IPS DF 6.9 (cell line): Measurements from ENCODE around the gene ERC2.
A peak's percentile ranks its signal among the peaks of the same experiment; 100 is the strongest.

Experiments used
- DNase-seq: peaks from one replicate; pipeline ENCODE4 v3.0.0-alpha.2; 2013; ENCODE audit warnings: low read depth, low spot score
- H3K27ac ChIP-seq: one replicate; pipeline ENCODE4 v1.5.1; 2013; ENCODE audit warnings: low read length, control low read depth
- H3K27me3 ChIP-seq: 2 replicates; pipeline ENCODE4 v1.6.1; 2013; ENCODE audit warnings: mild to moderate bottlenecking, low read length; ENCODE audit not compliant: control insufficient read depth, insufficient read depth
- H3K36me3 ChIP-seq: 2 replicates; pipeline ENCODE4 v1.6.1; 2013; ENCODE audit warnings: low read length; ENCODE audit not compliant: control insufficient read depth, insufficient read depth
- H3K4me1 ChIP-seq: 2 replicates; pipeline ENCODE4 v1.6.1; 2013; ENCODE audit warnings: low read length; ENCODE audit not compliant: control insufficient read depth, insufficient read depth
- H3K4me3 ChIP-seq: 2 replicates; pipeline ENCODE4 v1.5.1; 2013; ENCODE audit warnings: mild to moderate bottlenecking, low read length
- H3K9me3 ChIP-seq: 2 replicates; pipeline ENCODE4 v1.6.1; 2013; ENCODE audit warnings: low read length, inconsistent platforms; ENCODE audit not compliant: control insufficient read depth, insufficient read depth
- WGBS: extraction: QIAGEN DNeasy Blood & Tissue Kit; methylation state at CpG from one replicate; pipeline ENCODE4 v1.1.7; 2013; ENCODE audit warnings: mixed read lengths, missing lambda C conversion rate; ENCODE audit not compliant: insufficient read length, insufficient coverage; 5-methylcytosine and 5-hydroxymethylcytosine counted together

ERC2 gene

GRCh38 chr3:55619046-55619808 is 849.0 kb downstream of the ERC2 start:
- H3K9me3 ChIP-seq, result no peaks in the 10 kb centered on the region
- no CpG with 5 or more reads among the region's 10 CpGs for WGBS
- H3K27ac ChIP-seq, result no peak overlapping the region
- no peak for DNase-seq
- H3K27me3 ChIP-seq, result no peaks in the 10 kb centered on the region
- H3K36me3 ChIP-seq, result no peaks in the 10 kb centered on the region
- no peak overlapping the region for H3K4me3 ChIP-seq
- peaks cover 4% of the 10 kb centered on the region; the same call in 1 of the 2 replicates for H3K4me1 ChIP-seq

DNA sequence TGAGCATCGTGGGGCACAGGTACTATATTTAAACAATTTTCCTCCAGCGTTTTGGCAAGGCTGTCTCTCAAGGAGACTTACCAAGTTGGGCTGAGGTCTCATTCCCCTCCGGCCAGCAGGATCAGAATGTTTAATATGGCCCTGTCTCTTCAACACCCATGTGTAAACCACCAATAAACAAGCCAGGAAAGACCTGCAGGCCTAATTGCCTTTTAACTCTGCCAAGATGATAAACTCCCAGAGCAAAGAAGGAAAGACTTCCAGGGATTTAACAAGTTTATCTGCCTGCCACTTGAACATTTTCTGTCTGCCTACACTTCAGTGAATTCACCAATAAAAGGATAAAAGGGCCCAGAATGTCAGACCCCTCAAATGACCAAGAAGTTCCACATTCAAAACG is 850.9 kb downstream of the ERC2 start:
- Histone ChIP-seq H3K27me3 (no peaks in the 10 kb centered on the region), H3K36me3 (no peaks in the 10 kb centered on the region), H3K4me3 (no peak overlapping the region), H3K4me1 (peaks cover 4% of the 10 kb centered on the region; the same call in 1 of the 2 replicates), H3K9me3 (no peaks in the 10 kb centered on the region), H3K27ac (no peak overlapping the region)
- no CpG with 5 or more reads among the region's 4 CpGs for WGBS
- no peak for DNase-seq

GRCh38 chr3:55616803-55617202 is 851.5 kb downstream of the ERC2 start:
- no peak for DNase-seq
- no peaks in the 10 kb centered on the region for H3K27me3 ChIP-seq
- H3K9me3 ChIP-seq, result no peaks in the 10 kb centered on the region
- H3K4me1 ChIP-seq, result peaks cover 4% of the 10 kb centered on the region; the same call in 1 of the 2 replicates
- no CpG with 5 or more reads among the region's 3 CpGs for WGBS
- no peaks in the 10 kb centered on the region for H3K36me3 ChIP-seq
- no peak overlapping the region for H3K27ac ChIP-seq
- no peak overlapping the region for H3K4me3 ChIP-seq

DNA sequence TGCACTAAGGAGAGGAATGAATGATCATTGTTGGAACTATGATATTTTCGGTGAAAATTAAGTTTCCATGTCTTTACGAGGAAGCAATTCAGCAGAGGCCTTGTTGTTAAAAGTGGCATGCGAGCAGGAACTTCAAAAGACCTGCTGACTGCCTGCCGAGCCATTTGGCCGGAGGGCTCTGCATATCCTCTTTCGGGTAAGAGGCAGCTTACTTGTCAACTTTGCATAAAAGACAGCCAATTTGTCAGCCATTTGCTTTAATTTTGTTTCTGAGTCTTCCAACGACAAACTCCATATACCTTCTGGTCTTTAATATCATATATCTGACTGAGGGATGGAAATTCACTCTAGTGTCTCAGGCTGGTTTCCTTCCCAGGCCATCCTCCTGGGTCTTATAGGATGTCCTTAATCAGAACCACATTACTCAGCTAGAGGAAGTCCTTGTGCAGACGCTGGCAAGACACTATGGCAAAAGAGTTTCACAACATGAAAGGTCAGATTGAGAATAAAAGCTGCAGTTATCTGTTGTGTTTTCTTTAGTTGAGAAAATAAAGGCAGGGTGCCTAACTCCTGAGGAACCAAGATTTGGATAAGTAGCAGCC is 852.5 kb downstream of the ERC2 start:
- Histone ChIP-seq H3K36me3 (no peaks in the 10 kb centered on the region), H3K9me3 (no peaks in the 10 kb centered on the region), H3K27ac (no peak overlapping the region), H3K27me3 (no peaks in the 10 kb centered on the region), H3K4me1 (peaks cover 4% of the 10 kb centered on the region; the same call in 1 of the 2 replicates), H3K4me3 (no peak overlapping the region)
- WGBS, result no CpG with 5 or more reads among the region's 8 CpGs
- DNase-seq, result no peak

DNA sequence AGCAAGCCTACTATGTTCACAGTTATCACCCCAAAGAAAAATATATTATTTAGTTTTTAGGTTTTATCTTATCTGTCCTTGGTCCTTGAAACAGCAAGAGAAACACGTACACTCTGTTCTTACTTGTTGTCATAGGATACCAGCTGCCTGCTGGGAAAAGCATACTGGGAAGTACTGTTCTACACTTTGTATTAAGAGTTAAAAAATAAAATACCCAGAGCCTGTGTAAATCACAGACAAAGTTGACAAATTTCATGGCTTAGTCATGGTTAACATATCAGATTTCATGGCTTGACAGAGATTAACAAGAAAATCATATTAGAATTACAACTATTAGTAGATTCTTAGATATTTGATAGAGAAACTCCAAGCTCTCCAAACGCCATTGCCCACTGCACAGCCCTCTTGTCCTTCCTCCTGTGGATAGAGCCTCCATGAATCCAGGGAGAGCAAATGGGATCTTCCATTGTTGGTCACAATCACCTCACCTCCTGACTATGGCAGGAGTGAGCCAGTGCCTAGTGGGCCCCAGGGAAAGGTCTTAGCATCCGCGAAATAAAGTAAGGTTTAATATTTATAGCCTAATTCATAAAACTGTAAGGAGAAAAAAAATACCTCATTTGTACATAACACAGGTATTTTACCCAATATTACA is 853.1 kb downstream of the ERC2 start:
- DNase-seq, result no peak
- peaks cover 3% of the 10 kb centered on the region; the same call in 1 of the 2 replicates for H3K4me1 ChIP-seq
- no peaks in the 10 kb centered on the region for H3K9me3 ChIP-seq
- H3K4me3 ChIP-seq, result no peak overlapping the region
- H3K27ac ChIP-seq, result no peak overlapping the region
- no CpG with 5 or more reads among the region's 4 CpGs for WGBS
- no peaks in the 10 kb centered on the region for H3K27me3 ChIP-seq
- H3K36me3 ChIP-seq, result no peaks in the 10 kb centered on the region

- H3K4me1 ChIP-seq, result peaks cover 1% of the 10 kb centered on the region; the same call in 1 of the 2 replicates
- no peaks in the 10 kb centered on the region for H3K36me3 ChIP-seq
- H3K27ac ChIP-seq, result no peak overlapping the region
- H3K4me3 ChIP-seq, result no peak overlapping the region
- no peaks in the 10 kb centered on the region for H3K27me3 ChIP-seq
- no peak for DNase-seq
- WGBS, result no CpG with 5 or more reads among the region's 1 CpG
- no peaks in the 10 kb centered on the region for H3K9me3 ChIP-seq
Measured at GRCh38 chr3:55611121-55611520, 857.1 kb downstream of the ERC2 start.

DNA sequence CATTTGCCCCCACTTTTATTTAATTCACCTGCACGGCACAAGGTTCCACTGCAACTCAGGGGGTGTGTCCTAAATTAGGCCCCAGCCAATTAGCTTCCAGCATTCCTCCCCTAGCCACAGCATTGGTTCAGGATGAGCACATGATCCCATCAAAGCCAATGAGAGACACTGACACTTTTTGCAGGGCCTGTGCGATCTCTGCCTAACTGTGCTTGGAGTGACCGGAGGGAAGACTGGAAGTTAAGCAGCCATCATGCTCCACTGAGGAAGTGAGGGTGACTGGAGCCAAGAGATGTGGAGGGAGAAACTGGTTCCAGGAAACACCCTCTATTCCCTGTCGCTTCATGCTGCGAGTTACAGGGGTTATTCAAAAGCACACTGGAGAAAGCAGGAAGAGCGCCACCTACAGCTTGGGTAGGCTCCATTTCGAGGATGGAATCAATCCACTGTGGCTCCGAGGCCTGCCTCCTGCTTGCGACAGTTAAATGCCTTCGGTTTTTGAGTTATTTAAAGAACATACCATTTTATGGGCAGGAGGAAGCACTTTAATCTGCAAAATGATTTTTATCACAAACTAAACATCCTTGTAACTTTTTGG is 858.9 kb downstream of the ERC2 start:
- Histone ChIP-seq H3K4me1 (no peaks in the 10 kb centered on the region; the same call in 1 of the 2 replicates), H3K27ac (no peak overlapping the region)
- WGBS, result no CpG with 5 or more reads among the region's 10 CpGs

DNA sequence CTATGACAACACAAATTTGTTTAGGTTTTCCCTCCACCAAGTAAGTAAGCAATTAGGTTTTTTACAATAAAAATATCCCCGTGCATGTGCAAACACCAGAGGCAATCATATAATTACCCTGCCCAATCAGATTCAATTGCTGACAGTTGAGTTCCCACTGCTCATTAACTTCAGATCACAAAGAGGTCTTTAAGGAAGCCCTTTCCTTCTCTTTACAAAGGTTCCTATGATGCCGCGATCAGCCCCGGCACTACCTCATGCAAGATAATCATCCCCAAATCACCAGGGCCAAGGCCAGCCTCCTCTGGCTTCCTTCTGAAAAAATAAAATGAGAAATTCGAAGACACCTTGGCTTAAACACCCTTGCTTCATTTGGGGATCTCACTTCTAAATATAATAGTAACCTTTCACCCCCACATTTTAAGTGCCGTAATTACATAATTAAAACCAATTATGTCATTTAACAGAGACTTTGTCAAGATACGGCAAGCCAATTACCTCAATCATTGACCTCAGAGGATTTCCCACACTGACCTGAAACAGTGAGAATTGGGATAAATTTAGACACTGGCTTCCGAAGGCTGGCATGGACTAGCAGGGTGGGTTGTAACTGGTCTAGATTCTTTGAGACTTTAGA is 859.8 kb downstream of the ERC2 start:
- WGBS, result no CpG with 5 or more reads among the region's 8 CpGs
- Histone ChIP-seq H3K27me3 (no peaks in the 10 kb centered on the region), H3K27ac (no peak overlapping the region), H3K9me3 (no peaks in the 10 kb centered on the region), H3K36me3 (no peaks in the 10 kb centered on the region), H3K4me1 (no peaks in the 10 kb centered on the region; the same call in 1 of the 2 replicates), H3K4me3 (no peak overlapping the region)
- DNase-seq, result no peak

More for the DNA sequence above, 858.9 kb downstream of the ERC2 start:
- no peaks in the 10 kb centered on the region for H3K9me3 ChIP-seq
- no peaks in the 10 kb centered on the region for H3K36me3 ChIP-seq
- H3K27me3 ChIP-seq, result no peaks in the 10 kb centered on the region
- DNase-seq, result peak; percentile 70
- no peak overlapping the region for H3K4me3 ChIP-seq

DNA sequence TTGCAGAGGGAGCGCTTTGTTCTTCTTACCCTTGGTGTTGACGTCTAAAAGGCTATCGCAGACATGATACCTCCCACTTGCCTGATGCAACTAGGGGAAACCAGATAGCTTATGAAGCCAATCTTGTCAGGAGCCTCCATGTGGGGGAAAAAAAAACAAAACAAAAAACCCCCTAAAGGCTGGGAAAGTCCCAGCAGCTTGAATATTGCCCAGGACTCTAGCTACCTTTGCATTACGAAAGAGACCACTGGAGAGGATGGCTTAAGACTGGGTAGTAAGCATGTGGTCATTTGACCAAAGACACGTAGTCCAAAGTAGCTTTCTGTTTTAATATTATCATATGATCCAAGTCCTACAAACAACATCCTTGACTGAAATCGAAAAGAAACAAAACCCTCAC is 860.4 kb downstream of the ERC2 start:
- WGBS, result no CpG with 5 or more reads among the region's 6 CpGs
- DNase-seq, result no peak

DNA sequence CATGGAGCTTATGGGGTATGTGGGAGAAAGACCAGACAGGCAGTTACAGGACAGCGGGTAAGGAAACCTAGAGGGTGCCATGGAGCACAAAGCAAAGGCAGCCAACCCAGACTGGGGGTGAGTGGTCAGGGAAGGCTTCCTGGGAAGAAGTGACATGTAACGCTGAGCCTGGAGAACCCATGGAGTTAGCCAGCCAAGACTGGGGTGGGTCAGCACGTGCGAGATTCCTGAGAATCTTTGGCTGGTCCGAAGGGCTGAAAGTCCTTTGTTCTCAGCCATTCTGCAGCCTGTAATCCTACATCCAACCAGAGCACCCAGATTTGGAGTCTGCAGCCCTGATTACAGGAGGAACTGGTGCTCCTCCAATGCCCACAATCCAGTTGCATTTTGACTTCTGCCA is 861.1 kb downstream of the ERC2 start:
- Histone ChIP-seq H3K4me1 (no peaks in the 10 kb centered on the region; the same call in 1 of the 2 replicates), H3K27ac (no peak overlapping the region), H3K9me3 (no peaks in the 10 kb centered on the region), H3K4me3 (no peak overlapping the region), H3K27me3 (no peaks in the 10 kb centered on the region), H3K36me3 (no peaks in the 10 kb centered on the region)
- no peak for DNase-seq
- WGBS, result no CpG with 5 or more reads among the region's 5 CpGs

More for the DNA sequence above, 860.4 kb downstream of the ERC2 start:
- Histone ChIP-seq H3K27me3 (no peaks in the 10 kb centered on the region), H3K4me3 (no peak overlapping the region), H3K9me3 (no peaks in the 10 kb centered on the region), H3K27ac (no peak overlapping the region), H3K4me1 (no peaks in the 10 kb centered on the region; the same call in 1 of the 2 replicates), H3K36me3 (no peaks in the 10 kb centered on the region)
